SK-N-SH (cell line): ENCODE data around the gene COPS3. TPM values are rescaled to one million over a fixed set of nuclear protein-coding genes. Genes with fewer than 3 reads are reported as not detected.

ENCODE experiments used
- CTCF ChIA-PET: fragments of 300-600, 350-600 bp; formaldehyde crosslinking; extraction: SDS; loops from one replicate; lab custom pipeline; 2021; lab: Yijun Ruan, JAX
- POLR2A ChIA-PET: fragments of 350-600 bp; sonication (Branson Sonifier 250); formaldehyde crosslinking; extraction: SDS; loops from one replicate; lab custom pipeline; 2020; ENCODE audit warnings: antibody characterized with exemption, inconsistent platforms; lab: Yijun Ruan, JAX
- DNase-seq: peaks from one replicate; pipeline ENCODE4 v3.0.0; 2012
- H2AFZ ChIP-seq: fragments of 200-600 bp; sonication (generic); 2 replicates; pipeline ENCODE4 v1.8.1; 2016; ENCODE audit warnings: antibody characterized with exemption, mild to moderate bottlenecking, low read depth
- H3F3A ChIP-seq: fragments of 200-600 bp; sonication (generic); replicated peaks from 2 replicates; pipeline ENCODE3; 2016; ENCODE audit warnings: antibody characterized with exemption, mild to moderate bottlenecking; ENCODE audit not compliant: insufficient read depth
- H3K27ac ChIP-seq, 2 experiments: fragments of 200-500 bp in 1 of 2; fragments of 200-600 bp in 1 of 2; sonication (Bioruptor generic) in 1 of 2; sonication (generic), shearing (Covaris generic) in 1 of 2; 2 replicates each; pipeline versions ENCODE4 v1.5.1 to v1.6.1; 2014 to 2016; ENCODE audit warnings: low read depth in 2 of 2, inconsistent platforms in 1 of 2, low read length in 1 of 2, mild to moderate bottlenecking in 1 of 2, mixed read lengths in 1 of 2
- H3K27me3 ChIP-seq: fragments of 200-600 bp; sonication (generic), shearing (Covaris generic); 2 replicates; pipeline ENCODE4 v1.6.1; 2016; ENCODE audit warnings: mixed run types; ENCODE audit not compliant: insufficient read depth
- H3K36me3 ChIP-seq, 2 experiments: fragments of 200-500 bp in 1 of 2; fragments of 200-600 bp in 1 of 2; sonication (Bioruptor generic) in 1 of 2; sonication (generic) in 1 of 2; replicated peaks in 1 of 2; 2 replicates each; pipeline versions ENCODE3 to v1.5.1; 2014 to 2016; ENCODE audit warnings: low read length in 1 of 2, mild to moderate bottlenecking in 1 of 2; ENCODE audit not compliant: insufficient read depth in 2 of 2, control insufficient read depth in 1 of 2
- H3K4me1 ChIP-seq, 2 experiments: fragments of 200-500 bp in 1 of 2; fragments of 200-600 bp in 1 of 2; sonication (Bioruptor generic) in 1 of 2; sonication (generic), shearing (Covaris generic) in 1 of 2; 2 replicates each; pipeline versions ENCODE4 v1.5.1 to v1.6.1; 2014 to 2016; ENCODE audit warnings: low read depth in 1 of 2, low read length in 1 of 2, mixed run types in 1 of 2; ENCODE audit not compliant: insufficient read depth in 2 of 2, control insufficient read depth in 1 of 2
- H3K4me2 ChIP-seq: fragments of 200-600 bp; sonication (generic), shearing (Covaris generic); 2 replicates; pipeline ENCODE4 v1.6.1; 2017; ENCODE audit warnings: mixed run types
- H3K4me3 ChIP-seq, 2 experiments: fragments of 200-500 bp in 1 of 2; fragments of 200-600 bp in 1 of 2; sonication (Bioruptor generic) in 1 of 2; sonication (generic), shearing (Covaris generic) in 1 of 2; 2 replicates each; pipeline versions ENCODE4 v1.5.1 to v1.8.1; 2014 to 2016; ENCODE audit warnings: low read depth in 2 of 2, inconsistent platforms in 1 of 2, low read length in 1 of 2, mild to moderate bottlenecking in 1 of 2, mixed read lengths in 1 of 2, moderate library complexity in 1 of 2
- H3K79me2 ChIP-seq: fragments of 200-600 bp; sonication (generic); 2 replicates; pipeline ENCODE4 v1.8.1; 2017; ENCODE audit warnings: mild to moderate bottlenecking; ENCODE audit not compliant: insufficient read depth
- H3K9ac ChIP-seq: fragments of 200-600 bp; sonication (generic); 2 replicates; pipeline ENCODE4 v1.6.1; 2017; ENCODE audit warnings: mixed run types
- H3K9me2 ChIP-seq: fragments of 200-600 bp; sonication (generic); 2 replicates; pipeline ENCODE4 v1.6.1; 2017; ENCODE audit warnings: mixed run types
- H3K9me3 ChIP-seq: fragments of 200-600 bp; sonication (generic); 2 replicates; pipeline ENCODE4 v1.6.1; 2017; ENCODE audit warnings: mixed run types, mild to moderate bottlenecking, moderate library complexity
- H4K20me1 ChIP-seq: fragments of 200-600 bp; sonication (generic); 2 replicates; pipeline ENCODE4 v1.6.1; 2017; ENCODE audit warnings: mild to moderate bottlenecking, mixed run types; ENCODE audit not compliant: insufficient read depth
- EP300 ChIP-seq, 2 experiments: IDR thresholded peaks; 2 replicates each; pipeline versions ENCODE4 v1.4.0 to v1.6.1; 2012; ENCODE audit warnings: borderline replicate concordance in 1 of 2, low read depth in 1 of 2, low read length in 1 of 2
- EZH2phosphoT487 ChIP-seq: fragments of 200-600 bp; sonication (generic); IDR thresholded peaks from 2 replicates; pipeline ENCODE4 v1.6.1; 2017; ENCODE audit warnings: low read depth, mixed run types, mild to moderate bottlenecking, antibody characterized with exemption, moderate library complexity, borderline replicate concordance
- FOSL2 ChIP-seq: IDR thresholded peaks from 2 replicates; pipeline ENCODE4 v1.4.0; 2012; ENCODE audit warnings: low read depth, mild to moderate bottlenecking, moderate library complexity, borderline replicate concordance
- FOXM1 ChIP-seq: IDR thresholded peaks from 2 replicates; pipeline ENCODE4 v1.4.0; 2012; ENCODE audit warnings: low read depth, mild to moderate bottlenecking
- GABPA ChIP-seq: IDR thresholded peaks from 2 replicates; pipeline ENCODE4 v1.4.0; 2012; ENCODE audit warnings: low read depth, mild to moderate bottlenecking
- GATA2 ChIP-seq: sonication (generic); formaldehyde crosslinking; IDR thresholded peaks from 2 replicates; pipeline ENCODE4 v1.5.0; 2020; ENCODE audit warnings: mild to moderate bottlenecking, missing genetic modification reagents
- JUND ChIP-seq: IDR thresholded peaks from 2 replicates; pipeline ENCODE4 v1.4.0; 2012
- MXI1 ChIP-seq: IDR thresholded peaks from 2 replicates; pipeline ENCODE4 v1.6.1; 2012; ENCODE audit warnings: mild to moderate bottlenecking, low read depth, low read length, improper control_type of control experiment
- NRF1 ChIP-seq: IDR thresholded peaks from 2 replicates; pipeline ENCODE4 v1.6.1; 2012; ENCODE audit warnings: low read depth, mild to moderate bottlenecking, low read length
- RCOR1 ChIP-seq: fragments of 150-350 bp; IDR thresholded peaks from 2 replicates; pipeline ENCODE4 v1.6.1; 2017; ENCODE audit warnings: antibody characterized with exemption, low read length
- RXRA ChIP-seq: IDR thresholded peaks from 2 replicates; pipeline ENCODE4 v1.4.0; 2012; ENCODE audit warnings: low read depth, mild to moderate bottlenecking, borderline replicate concordance
- SIN3A ChIP-seq: IDR thresholded peaks from 2 replicates; pipeline ENCODE4 v1.6.1; 2012; ENCODE audit warnings: low read depth, mild to moderate bottlenecking, low read length, moderate library complexity, borderline replicate concordance
- SMC3 ChIP-seq: IDR thresholded peaks from 2 replicates; pipeline ENCODE4 v1.6.1; 2012; ENCODE audit warnings: low read depth, low read length, improper control_type of control experiment
- TEAD4 ChIP-seq: IDR thresholded peaks from 2 replicates; pipeline ENCODE4 v1.4.0; 2012; ENCODE audit warnings: mild to moderate bottlenecking, borderline replicate concordance; ENCODE audit not compliant: insufficient read depth
- YY1 ChIP-seq: IDR thresholded peaks from 2 replicates; pipeline ENCODE4 v1.4.0; 2012; ENCODE audit warnings: low read depth, mild to moderate bottlenecking
- whole genome bisulfite sequencing: methylation state at CpG from one replicate; pipeline ENCODE4 v1.1.6; 2017; ENCODE audit warnings: low lambda C conversion rate; 5-methylcytosine and 5-hydroxymethylcytosine counted together
- polyA plus RNA-seq, 3 experiments: library from polyadenylated mRNA; depleted of rRNA; stranded (reverse); fragments of >200 nt; gene quantifications; 2 replicates each; pipeline ENCODE4 v1.2.3, GENCODE V29; 2012
- TF ChIP-seq, protein P1 (sequence below): IDR thresholded peaks from 2 replicates; pipeline ENCODE4; 2012
- TF ChIP-seq, protein P2 (sequence below): fragments of 150-350 bp; IDR thresholded peaks from 2 replicates; pipeline ENCODE4 v1.6.1; 2016; ENCODE audit warnings: mild to moderate bottlenecking, low read depth, low read length

Gene COPS3
- polyA plus RNA-seq, 1 of the 3 experiments (the other 2 are of a cell fraction) = 64.8 TPM

DNA sequence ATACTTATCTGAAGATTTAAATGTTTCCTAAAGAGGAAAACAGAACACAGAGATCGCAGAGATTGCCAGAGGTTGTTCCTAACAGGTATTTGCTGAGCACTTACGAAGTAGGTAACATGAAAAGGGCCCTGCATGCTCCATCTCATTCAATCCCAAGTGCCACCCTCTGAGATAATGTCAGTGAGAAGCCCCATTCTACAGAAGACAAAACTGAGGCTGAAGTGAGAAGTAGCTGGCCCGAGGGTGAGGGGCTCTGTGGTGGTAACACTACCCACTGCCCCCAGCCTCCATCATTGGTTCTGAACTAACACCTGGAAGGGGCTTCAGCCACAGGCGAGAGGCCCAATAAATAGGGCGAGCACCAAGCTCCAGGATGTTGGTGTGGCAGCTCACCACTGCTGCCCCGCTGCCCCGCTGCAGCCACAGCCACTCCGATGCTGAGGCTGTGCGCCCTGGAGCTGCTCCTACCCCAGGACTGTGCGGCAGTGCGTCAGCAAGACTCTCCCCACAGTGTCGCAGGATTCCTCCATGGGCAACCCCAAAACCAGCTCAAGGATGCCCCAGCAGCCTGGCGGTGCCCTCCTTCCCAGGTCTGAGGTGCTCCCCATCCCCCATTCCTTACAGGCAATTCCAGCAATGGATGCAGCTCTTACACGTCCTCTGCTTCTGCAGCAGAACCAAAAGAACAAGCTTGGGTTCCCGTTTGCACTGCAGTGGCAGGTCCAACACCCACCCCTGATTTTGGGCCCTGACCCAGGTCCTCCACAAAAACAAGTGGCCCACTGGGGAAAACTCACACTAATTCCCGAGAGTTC, 54.4 kb downstream of the COPS3 start:
- ChIA-PET CTCF (interaction anchor here (0.8 kb wide), 1 partner anchor 9 kb away, joined by 4 read pairs; no protein-coding TSS in a partner anchor), POLR2A (no interaction called here)
- Histone ChIP-seq H3K9me3 (no peaks in the 10 kb centered on the region), H3F3A (no peaks in the 10 kb centered on the region), H3K79me2 (no peaks in the 10 kb centered on the region; the same call in 1 of the 2 replicates), H2AFZ (no peak overlapping the region), H3K4me3 (no peak overlapping the region), H3K27me3 (no peaks in the 10 kb centered on the region), H3K27ac (no peak overlapping the region), H3K9me2 (no peaks in the 10 kb centered on the region), H3K4me1 (no peaks in the 10 kb centered on the region), H3K9ac (no peak overlapping the region), H3K4me2 (no peak overlapping the region), H3K36me3 (peaks cover 38 to 58% of the 10 kb centered on the region in 2 experiments), H4K20me1 (no peaks in the 10 kb centered on the region)
- TF ChIP-seq FOXM1 (no peak), MXI1 (no peak), RXRA (no peak), NRF1 (no peak), GABPA (no peak), SMC3 (no peak), SIN3A (no peak), RCOR1 (no peak), JUND (no peak), EP300 (IDR thresholded peaks at IDR 0.05; ENCODE audit: borderline replicate concordance in 1 of 2, low read depth in 1 of 2, low read length in 1 of 2) (no peak), TEAD4 (no peak), EZH2phosphoT487 (no peak), YY1 (no peak), GATA2 (no peak), FOSL2 (no peak)
- TF ChIP-seq, protein P1, sequence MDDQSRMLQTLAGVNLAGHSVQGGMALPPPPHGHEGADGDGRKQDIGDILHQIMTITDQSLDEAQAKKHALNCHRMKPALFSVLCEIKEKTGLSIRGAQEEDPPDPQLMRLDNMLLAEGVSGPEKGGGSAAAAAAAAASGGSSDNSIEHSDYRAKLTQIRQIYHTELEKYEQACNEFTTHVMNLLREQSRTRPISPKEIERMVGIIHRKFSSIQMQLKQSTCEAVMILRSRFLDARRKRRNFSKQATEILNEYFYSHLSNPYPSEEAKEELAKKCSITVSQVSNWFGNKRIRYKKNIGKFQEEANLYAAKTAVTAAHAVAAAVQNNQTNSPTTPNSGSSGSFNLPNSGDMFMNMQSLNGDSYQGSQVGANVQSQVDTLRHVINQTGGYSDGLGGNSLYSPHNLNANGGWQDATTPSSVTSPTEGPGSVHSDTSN = no peak
- TF ChIP-seq, protein P2, sequence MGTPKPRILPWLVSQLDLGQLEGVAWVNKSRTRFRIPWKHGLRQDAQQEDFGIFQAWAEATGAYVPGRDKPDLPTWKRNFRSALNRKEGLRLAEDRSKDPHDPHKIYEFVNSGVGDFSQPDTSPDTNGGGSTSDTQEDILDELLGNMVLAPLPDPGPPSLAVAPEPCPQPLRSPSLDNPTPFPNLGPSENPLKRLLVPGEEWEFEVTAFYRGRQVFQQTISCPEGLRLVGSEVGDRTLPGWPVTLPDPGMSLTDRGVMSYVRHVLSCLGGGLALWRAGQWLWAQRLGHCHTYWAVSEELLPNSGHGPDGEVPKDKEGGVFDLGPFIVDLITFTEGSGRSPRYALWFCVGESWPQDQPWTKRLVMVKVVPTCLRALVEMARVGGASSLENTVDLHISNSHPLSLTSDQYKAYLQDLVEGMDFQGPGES = no peak
- 97% methylated on average over 7 of the region's 16 CpGs for whole genome bisulfite sequencing
- no peak for DNase-seq
